Progenitor cell of endocrine pancreas (in vitro differentiated cells): ENCODE results near the gene WIPF2. TPM values are rescaled to one million over a fixed set of nuclear protein-coding genes. Genes with fewer than 3 reads are reported as not detected.
"Not testable (repeated sequence)": the region's sequence is repeated elsewhere in the genome, so short reads cannot be mapped to it uniquely, and the experiment has no call there.

Experiments
- DNase-seq: peaks from one replicate; pipeline ENCODE4 v3.0.0; 2021; ENCODE audit warnings: low spot score; ENCODE audit not compliant: unreplicated experiment
- H3K27ac Mint-ChIP-seq: 2 replicates; pipeline ENCODE4 v1.8.0; 2021; ENCODE audit warnings: mild to moderate bottlenecking, moderate library complexity, mixed read lengths
- H3K27me3 Mint-ChIP-seq: 2 replicates; pipeline ENCODE4 v1.8.0; 2021; ENCODE audit warnings: mixed read lengths
- H3K36me3 Mint-ChIP-seq: 2 replicates; pipeline ENCODE4 v1.8.0; 2022; ENCODE audit warnings: mixed read lengths; ENCODE audit not compliant: insufficient read depth
- H3K4me1 Mint-ChIP-seq: 2 replicates; pipeline ENCODE4 v1.8.0; 2021; ENCODE audit warnings: low read depth, mixed read lengths
- H3K4me3 Mint-ChIP-seq: 2 replicates; pipeline ENCODE4 v1.8.0; 2021; ENCODE audit warnings: low read depth, mild to moderate bottlenecking, moderate library complexity, mixed read lengths
- H3K9me3 Mint-ChIP-seq: 2 replicates; pipeline ENCODE4 v1.8.0; 2021; ENCODE audit warnings: low read depth, mixed read lengths
- CTCF ChIP-seq: fragments of 200-600 bp; sonication (generic); IDR thresholded peaks from one replicate; pipeline ENCODE4 v1.5.0; 2021; ENCODE audit warnings: antibody characterized with exemption, mild to moderate bottlenecking; ENCODE audit not compliant: unreplicated experiment
- total RNA-seq: library from RNA; stranded (reverse); gene quantifications from 2 replicates; pipeline ENCODE4 v1.2.1, GENCODE V29; 2021

The WIPF2 gene
- total RNA-seq, 1 donor from 2014 or later = 38.2 TPM

DNA sequence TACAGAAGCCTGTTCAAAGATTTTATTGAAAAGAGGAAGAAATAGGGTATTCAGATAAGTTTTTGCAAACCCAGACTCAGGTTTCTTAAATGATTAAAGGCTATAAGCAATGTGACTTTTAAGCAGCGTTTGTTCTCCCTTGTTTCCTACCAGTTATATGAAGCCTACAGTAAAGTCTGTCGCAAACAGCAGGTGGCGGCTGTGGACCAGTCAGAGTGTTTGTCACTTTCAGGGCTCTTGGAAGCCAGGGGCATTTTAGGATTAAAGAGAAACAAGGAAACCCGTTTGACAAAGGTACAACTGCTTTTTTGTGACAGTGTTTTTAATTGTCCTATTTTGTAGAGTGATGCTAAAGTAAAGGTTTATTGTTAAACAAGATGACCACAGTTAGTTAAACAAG lies 82.2 kb downstream of the WIPF2 start:
- no peak overlapping the region for H3K4me3 Mint-ChIP-seq
- no peaks in the 10 kb centered on the region for H3K9me3 Mint-ChIP-seq
- H3K4me1 Mint-ChIP-seq = peaks cover 6% of the 10 kb centered on the region
- H3K27me3 Mint-ChIP-seq = no peaks in the 10 kb centered on the region
- no peak overlapping the region for H3K27ac Mint-ChIP-seq
- DNase-seq = no peak
- H3K36me3 Mint-ChIP-seq = peaks cover 7% of the 10 kb centered on the region
- TF ChIP-seq CTCF = peak; percentile 50

- no peaks in the 10 kb centered on the region for H3K9me3 Mint-ChIP-seq
- peak overlapping the region; percentile 19 for H3K27ac Mint-ChIP-seq
- DNase-seq = no peak
- peaks cover 6% of the 10 kb centered on the region for H3K4me1 Mint-ChIP-seq
- H3K4me3 Mint-ChIP-seq = no peak overlapping the region
- peaks cover 5% of the 10 kb centered on the region for H3K36me3 Mint-ChIP-seq
- TF ChIP-seq CTCF = peak; percentile 71
- H3K27me3 Mint-ChIP-seq = no peaks in the 10 kb centered on the region
Observed at GRCh38 chr17:40303009-40303657, 84.0 kb downstream of the WIPF2 start.

- Mint-ChIP-seq H3K36me3 (peaks cover 5% of the 10 kb centered on the region), H3K9me3 (no peaks in the 10 kb centered on the region), H3K27me3 (no peaks in the 10 kb centered on the region), H3K4me3 (no peak overlapping the region), H3K27ac (peak overlapping the region; percentile 4), H3K4me1 (peaks cover 6% of the 10 kb centered on the region)
- TF ChIP-seq CTCF = no peak
- DNase-seq = no peak
Observed at GRCh38 chr17:40303708-40304551, 84.8 kb downstream of the WIPF2 start.

DNA sequence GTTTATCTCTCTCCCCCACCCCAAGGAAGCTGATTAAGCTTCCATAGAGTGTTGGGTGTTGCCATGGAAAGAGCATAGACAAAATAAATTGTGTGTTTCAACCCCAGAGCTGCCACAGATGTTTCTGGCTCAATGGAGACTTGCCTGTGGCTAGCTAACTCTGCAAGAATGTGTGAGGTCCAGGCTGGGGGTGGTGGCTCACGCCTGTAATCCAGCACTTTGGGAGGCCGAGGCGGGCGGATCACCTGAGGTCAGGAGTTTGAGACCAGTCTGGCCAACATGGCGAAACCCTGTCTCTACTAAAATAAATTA lies 85.4 kb downstream of the WIPF2 start:
- H3K9me3 Mint-ChIP-seq, H3K27me3 Mint-ChIP-seq, H3K4me3 Mint-ChIP-seq, DNase-seq, H3K27ac Mint-ChIP-seq, H3K4me1 Mint-ChIP-seq, H3K36me3 Mint-ChIP-seq: not testable (repeated sequence)

DNA sequence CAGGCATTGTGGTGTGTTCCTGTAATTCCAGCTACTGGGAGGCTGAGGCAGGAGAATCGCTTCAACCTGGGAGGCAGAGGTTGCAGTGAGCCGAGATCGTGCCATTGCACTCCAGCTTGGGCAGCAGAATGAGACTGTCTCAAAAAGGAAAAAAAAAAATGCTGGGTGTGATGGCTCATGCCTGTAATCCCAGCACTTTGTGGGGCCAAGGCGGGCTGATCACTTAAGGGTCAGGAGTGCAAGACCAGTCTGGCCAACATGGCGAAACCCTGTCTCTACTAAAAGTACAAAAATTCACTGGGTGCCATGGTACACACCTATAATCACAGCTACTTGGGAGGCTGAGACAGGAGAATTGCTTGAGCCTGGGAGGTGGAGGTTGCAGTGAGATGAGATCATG lies 85.8 kb downstream of the WIPF2 start:
- not testable (repeated sequence) for H3K27me3 Mint-ChIP-seq, H3K4me3 Mint-ChIP-seq, H3K27ac Mint-ChIP-seq, H3K36me3 Mint-ChIP-seq, DNase-seq, H3K9me3 Mint-ChIP-seq
- peaks cover 13% of the 10 kb centered on the region for H3K4me1 Mint-ChIP-seq

DNA sequence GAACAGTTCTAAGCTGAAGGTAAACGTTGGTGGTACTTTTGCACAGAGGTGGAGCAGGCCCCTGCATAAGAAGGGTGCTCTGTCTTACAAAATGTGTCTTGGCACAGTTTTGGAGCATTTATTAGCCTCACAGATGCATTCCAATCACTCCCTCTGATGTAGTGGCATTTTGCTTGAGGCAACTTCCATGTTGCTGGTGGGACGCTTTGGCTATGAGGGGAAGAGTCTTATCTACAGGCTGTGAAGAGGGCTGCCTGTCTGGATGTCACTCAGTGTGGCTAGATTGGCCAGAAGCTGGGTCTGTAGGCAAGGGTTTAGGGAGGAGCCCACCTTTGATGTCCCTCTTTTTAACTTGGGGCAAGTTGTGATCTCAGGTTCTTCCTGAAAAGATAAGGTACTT lies 87.3 kb downstream of the WIPF2 start:
- no peaks in the 10 kb centered on the region for H3K27me3 Mint-ChIP-seq
- TF ChIP-seq CTCF = no peak
- H3K36me3 Mint-ChIP-seq = peaks cover 3% of the 10 kb centered on the region
- H3K4me1 Mint-ChIP-seq = peaks cover 28% of the 10 kb centered on the region
- no peaks in the 10 kb centered on the region for H3K9me3 Mint-ChIP-seq
- peak overlapping the region; percentile 1 for H3K4me3 Mint-ChIP-seq
- no peak overlapping the region for H3K27ac Mint-ChIP-seq
- no peak for DNase-seq
